ENCODE results near the gene PCNX2.

The PCNX2 gene

DNA sequence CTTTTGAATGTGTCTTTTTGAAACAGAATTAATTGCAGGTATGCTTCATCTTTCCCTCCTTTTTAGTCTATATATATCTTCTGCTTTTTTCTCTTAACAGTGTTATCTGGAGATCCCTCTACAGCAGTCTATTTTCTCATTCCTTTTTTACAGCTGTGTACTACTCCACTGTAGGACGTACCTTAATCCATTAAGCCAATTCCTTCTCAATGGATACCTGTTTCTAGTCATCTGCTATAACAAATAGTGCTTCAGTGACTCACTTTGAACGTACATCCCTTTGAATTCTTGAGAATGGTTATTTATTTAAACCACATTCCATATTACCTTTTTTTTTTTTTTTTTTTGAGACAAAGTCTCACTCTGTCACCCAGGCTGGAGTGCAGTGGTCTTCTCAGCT lies 15.6 kb downstream of the PCNX2 start:
- no peak overlapping the region for H3K27ac ChIP-seq (ENCODE audit: low read depth, low read length)
- H3K9ac ChIP-seq (ENCODE audit: low read length), result no peak overlapping the region
- H3K9me3 ChIP-seq (ENCODE audit: low read length), result no peaks in the 10 kb centered on the region
- no peaks in the 10 kb centered on the region for H3K4me1 ChIP-seq (ENCODE audit: insufficient read depth, low read length)
- H3K27me3 ChIP-seq (ENCODE audit: control insufficient read depth in 1 of 2, insufficient read depth in 2 of 2, low read length in 2 of 2), result no peaks in the 10 kb centered on the region
- H3K36me3 ChIP-seq (ENCODE audit: insufficient read depth, low read length), result no peaks in the 10 kb centered on the region
- no peak overlapping the region for H3K4me3 ChIP-seq (ENCODE audit: low read depth in 1 of 2, low read length in 2 of 2)

DNA sequence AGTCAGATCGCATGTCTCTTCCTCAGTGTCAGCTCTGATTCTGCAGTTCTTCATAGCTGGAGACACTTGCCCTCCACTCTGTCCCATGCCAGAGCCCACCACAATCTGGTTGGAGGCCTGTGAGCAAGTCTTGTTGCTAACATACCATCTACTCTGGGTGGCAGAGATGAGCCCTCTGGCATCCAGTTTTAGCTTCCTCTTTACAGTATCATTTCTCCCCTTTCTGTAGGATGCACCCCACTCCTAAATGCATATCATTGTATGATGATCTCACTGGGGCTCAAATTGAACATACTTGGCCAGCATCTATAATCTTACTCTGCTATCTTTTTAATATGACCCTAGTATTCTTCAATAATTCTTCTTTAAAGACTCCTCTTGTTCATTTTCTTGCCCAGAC lies 16.9 kb downstream of the PCNX2 start:
- no peak overlapping the region for H3K4me3 ChIP-seq (ENCODE audit: low read depth in 1 of 2, low read length in 2 of 2)
- no peaks in the 10 kb centered on the region for H3K4me1 ChIP-seq (ENCODE audit: insufficient read depth, low read length)
- H3K27ac ChIP-seq (ENCODE audit: low read depth, low read length), result no peak overlapping the region
- no peaks in the 10 kb centered on the region for H3K36me3 ChIP-seq (ENCODE audit: insufficient read depth, low read length)
- H3K9ac ChIP-seq (ENCODE audit: low read length), result no peak overlapping the region
- H3K27me3 ChIP-seq (ENCODE audit: control insufficient read depth in 1 of 2, insufficient read depth in 2 of 2, low read length in 2 of 2), result no peaks in the 10 kb centered on the region
- no peaks in the 10 kb centered on the region for H3K9me3 ChIP-seq (ENCODE audit: low read length)

DNA sequence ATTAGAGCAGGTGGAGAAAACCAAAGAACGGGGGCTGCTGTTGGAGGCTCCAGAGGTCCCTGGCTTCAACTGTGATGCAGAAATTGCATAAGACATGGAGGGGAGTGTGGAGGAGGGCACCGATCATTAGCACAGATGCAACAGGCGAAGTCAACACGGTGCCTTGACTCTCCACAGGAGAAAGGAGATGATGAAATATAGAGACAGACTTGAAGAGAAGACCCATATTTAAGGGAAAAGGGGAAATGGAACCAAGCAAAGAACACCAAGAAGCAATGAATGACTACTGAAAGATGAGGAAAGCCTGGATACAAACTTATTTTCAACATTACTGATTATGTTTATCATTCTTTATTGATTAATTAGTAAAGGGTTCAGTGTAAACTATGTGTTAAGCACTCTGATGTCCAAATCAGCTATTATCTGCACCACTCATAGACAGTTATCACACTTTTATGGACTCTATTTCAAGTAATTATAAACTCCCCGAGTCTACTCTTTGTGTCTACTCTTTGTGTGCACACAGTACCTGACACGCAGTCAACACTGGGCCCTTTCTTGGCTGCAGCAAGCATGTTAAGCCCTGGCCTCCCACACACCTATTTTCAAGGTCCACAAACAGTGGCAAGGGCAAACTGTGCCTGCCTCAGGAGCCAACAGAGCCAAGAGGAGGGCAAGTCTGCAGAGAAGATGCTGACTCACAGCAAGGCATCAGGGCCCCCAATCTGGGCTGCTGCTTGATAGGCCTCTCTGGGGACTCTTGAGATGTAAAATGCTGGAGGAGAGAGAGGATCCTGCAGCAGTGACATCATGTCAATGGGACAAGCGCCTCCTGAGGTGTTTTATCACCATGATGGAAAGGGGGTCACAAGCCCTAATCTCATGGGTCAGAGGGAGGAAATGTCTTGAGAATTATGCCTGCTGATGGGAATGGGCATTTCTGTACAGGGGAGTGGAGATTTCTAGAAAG lies 17.6 kb downstream of the PCNX2 start:
- Histone ChIP-seq H3K4me1 (ENCODE audit: insufficient read depth, low read length) (no peaks in the 10 kb centered on the region), H3K27me3 (ENCODE audit: control insufficient read depth in 1 of 2, insufficient read depth in 2 of 2, low read length in 2 of 2) (no peaks in the 10 kb centered on the region), H3K4me3 (ENCODE audit: low read depth in 1 of 2, low read length in 2 of 2) (no peak overlapping the region), H3K9ac (ENCODE audit: low read length) (no peak overlapping the region), H3K9me3 (ENCODE audit: low read length) (no peaks in the 10 kb centered on the region), H3K36me3 (ENCODE audit: insufficient read depth, low read length) (no peaks in the 10 kb centered on the region), H3K27ac (ENCODE audit: low read depth, low read length) (no peak overlapping the region)

DNA sequence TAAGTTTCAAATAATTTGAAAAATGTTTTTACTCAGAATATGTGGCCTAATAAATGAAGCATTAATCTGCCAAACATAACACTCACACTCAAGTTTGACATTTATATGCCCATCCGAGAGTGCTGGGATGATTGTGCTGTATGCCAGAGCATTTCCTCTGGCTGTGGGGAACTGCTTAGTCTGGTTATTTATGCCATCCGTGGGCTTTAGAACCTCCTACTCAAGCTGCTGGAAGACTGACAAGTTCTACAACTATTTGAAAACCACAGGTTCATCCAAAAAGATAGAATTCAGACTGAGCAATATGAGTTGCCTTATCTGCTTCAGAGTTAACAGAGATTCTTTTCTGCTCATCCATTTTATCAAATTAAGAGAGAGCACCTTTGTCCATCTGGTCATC lies 25.9 kb downstream of the PCNX2 start:
- Histone ChIP-seq H3K27me3 (ENCODE audit: control insufficient read depth in 1 of 2, insufficient read depth in 2 of 2, low read length in 2 of 2) (no peaks in the 10 kb centered on the region), H3K9me3 (ENCODE audit: low read length) (no peaks in the 10 kb centered on the region), H3K27ac (ENCODE audit: low read depth, low read length) (no peak overlapping the region), H3K36me3 (ENCODE audit: insufficient read depth, low read length) (no peaks in the 10 kb centered on the region), H3K4me3 (ENCODE audit: low read depth in 1 of 2, low read length in 2 of 2) (no peak overlapping the region), H3K9ac (ENCODE audit: low read length) (no peak overlapping the region), H3K4me1 (ENCODE audit: insufficient read depth, low read length) (no peaks in the 10 kb centered on the region)

DNA sequence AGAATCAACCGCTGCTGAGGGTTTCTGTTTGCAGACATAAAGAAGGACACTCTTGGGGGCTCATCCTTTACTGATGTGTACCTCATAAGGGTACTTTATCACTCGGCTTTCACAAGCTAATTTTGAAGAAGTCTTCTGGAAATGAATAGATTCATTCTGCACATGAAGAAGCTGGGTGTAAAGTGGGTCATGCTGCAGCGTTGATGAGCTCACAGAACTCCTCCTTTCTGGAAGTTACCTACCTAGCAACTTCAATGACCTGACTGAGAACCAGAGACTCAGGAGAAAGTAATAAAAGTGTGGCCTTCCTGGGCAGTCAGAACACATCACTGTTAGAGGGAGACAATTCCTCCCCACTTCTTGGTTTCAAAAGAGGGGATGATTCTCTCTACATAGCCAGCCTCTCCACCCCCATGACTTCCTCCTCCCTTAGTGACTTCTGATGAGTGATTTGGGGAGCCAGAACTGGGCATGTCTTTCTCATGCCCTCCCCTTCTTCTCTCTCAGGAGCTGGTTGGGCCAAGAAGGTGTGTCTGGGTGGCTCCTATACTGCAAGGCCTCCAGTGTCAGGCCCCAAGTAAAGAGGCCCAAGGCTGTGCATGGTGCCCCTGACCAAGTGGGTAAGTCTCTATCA lies 27.0 kb downstream of the PCNX2 start:
- no peak overlapping the region for H3K4me3 ChIP-seq (ENCODE audit: low read depth in 1 of 2, low read length in 2 of 2)
- no peaks in the 10 kb centered on the region for H3K9me3 ChIP-seq (ENCODE audit: low read length)
- H3K9ac ChIP-seq (ENCODE audit: low read length), result no peak overlapping the region
- no peaks in the 10 kb centered on the region for H3K36me3 ChIP-seq (ENCODE audit: insufficient read depth, low read length)
- no peaks in the 10 kb centered on the region for H3K27me3 ChIP-seq (ENCODE audit: control insufficient read depth in 1 of 2, insufficient read depth in 2 of 2, low read length in 2 of 2)
- H3K27ac ChIP-seq (ENCODE audit: low read depth, low read length), result no peak overlapping the region
- no peaks in the 10 kb centered on the region for H3K4me1 ChIP-seq (ENCODE audit: insufficient read depth, low read length)

DNA sequence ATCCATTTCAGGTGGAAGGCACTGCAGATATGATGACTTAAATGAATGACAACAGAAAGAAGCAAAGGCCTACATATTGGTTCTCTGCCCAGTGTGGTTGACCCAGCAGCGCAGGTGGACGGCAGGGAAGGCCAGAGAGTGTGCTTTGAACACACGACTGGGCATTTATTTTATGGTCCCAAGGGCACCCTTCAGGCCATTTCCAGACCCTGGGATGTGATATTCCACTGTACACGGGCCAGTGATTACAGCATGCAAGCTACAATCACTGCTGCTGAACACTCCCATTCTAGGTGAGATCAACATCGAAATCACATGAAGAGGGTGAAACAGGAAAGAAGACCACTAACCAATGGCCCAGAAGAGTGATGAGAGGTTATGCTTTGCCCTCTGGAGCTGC lies 33.8 kb downstream of the PCNX2 start:
- H3K36me3 ChIP-seq (ENCODE audit: insufficient read depth, low read length), result no peaks in the 10 kb centered on the region
- no peaks in the 10 kb centered on the region for H3K4me1 ChIP-seq (ENCODE audit: insufficient read depth, low read length)
- H3K9me3 ChIP-seq (ENCODE audit: low read length), result no peaks in the 10 kb centered on the region
- no peak overlapping the region for H3K27ac ChIP-seq (ENCODE audit: low read depth, low read length)
- no peak overlapping the region for H3K9ac ChIP-seq (ENCODE audit: low read length)
- H3K27me3 ChIP-seq (ENCODE audit: control insufficient read depth in 1 of 2, insufficient read depth in 2 of 2, low read length in 2 of 2), result no peaks in the 10 kb centered on the region
- H3K4me3 ChIP-seq (ENCODE audit: low read depth in 1 of 2, low read length in 2 of 2), result no peak overlapping the region

DNA sequence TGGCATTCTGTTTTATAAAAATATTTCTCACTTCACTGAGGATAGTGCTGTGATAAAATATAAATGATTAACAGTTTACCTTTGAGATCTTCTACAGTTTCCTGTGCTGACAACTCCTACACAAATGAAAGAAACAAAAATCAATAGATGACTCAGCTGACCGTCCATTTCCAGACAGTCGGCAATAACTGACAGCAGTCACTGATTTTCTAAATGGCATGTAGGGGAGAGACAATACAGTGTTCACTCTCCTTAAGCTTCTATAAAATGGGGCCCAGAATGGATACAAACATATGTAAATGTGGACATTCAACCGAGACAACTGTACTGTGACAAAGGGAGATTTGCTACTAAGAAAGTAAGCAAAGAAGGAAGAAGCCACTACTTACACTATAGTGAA lies 34.3 kb downstream of the PCNX2 start:
- H3K4me3 ChIP-seq (ENCODE audit: low read depth in 1 of 2, low read length in 2 of 2), result no peak overlapping the region
- no peaks in the 10 kb centered on the region for H3K27me3 ChIP-seq (ENCODE audit: control insufficient read depth in 1 of 2, insufficient read depth in 2 of 2, low read length in 2 of 2)
- no peaks in the 10 kb centered on the region for H3K4me1 ChIP-seq (ENCODE audit: insufficient read depth, low read length)
- no peak overlapping the region for H3K9ac ChIP-seq (ENCODE audit: low read length)
- no peak overlapping the region for H3K27ac ChIP-seq (ENCODE audit: low read depth, low read length)
- H3K9me3 ChIP-seq (ENCODE audit: low read length), result no peaks in the 10 kb centered on the region
- no peaks in the 10 kb centered on the region for H3K36me3 ChIP-seq (ENCODE audit: insufficient read depth, low read length)

DNA sequence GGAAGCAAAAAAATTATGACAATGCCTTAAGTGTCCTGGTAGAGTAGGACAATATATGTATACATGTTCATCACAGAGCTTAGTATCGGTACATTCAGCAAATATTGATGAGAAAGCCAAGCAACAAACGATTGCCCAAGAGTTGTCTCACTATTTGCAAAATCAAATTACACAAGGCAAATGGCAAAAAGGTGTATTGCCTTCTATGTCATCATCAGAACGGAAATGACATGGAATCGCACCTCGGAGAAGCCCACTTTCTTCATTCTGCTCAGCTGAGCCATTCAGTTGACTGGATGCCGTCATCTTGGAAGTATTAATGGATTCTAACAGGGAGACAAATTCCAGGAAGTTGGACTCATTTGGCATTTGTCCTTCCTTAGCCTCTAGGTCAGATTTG lies 37.7 kb downstream of the PCNX2 start:
- Histone ChIP-seq H3K36me3 (ENCODE audit: insufficient read depth, low read length) (no peaks in the 10 kb centered on the region), H3K27me3 (ENCODE audit: control insufficient read depth in 1 of 2, insufficient read depth in 2 of 2, low read length in 2 of 2) (no peaks in the 10 kb centered on the region), H3K4me3 (ENCODE audit: low read depth in 1 of 2, low read length in 2 of 2) (no peak overlapping the region), H3K4me1 (ENCODE audit: insufficient read depth, low read length) (peaks cover 5% of the 10 kb centered on the region), H3K9me3 (ENCODE audit: low read length) (no peaks in the 10 kb centered on the region), H3K9ac (ENCODE audit: low read length) (no peak overlapping the region), H3K27ac (ENCODE audit: low read depth, low read length) (no peak overlapping the region)

DNA sequence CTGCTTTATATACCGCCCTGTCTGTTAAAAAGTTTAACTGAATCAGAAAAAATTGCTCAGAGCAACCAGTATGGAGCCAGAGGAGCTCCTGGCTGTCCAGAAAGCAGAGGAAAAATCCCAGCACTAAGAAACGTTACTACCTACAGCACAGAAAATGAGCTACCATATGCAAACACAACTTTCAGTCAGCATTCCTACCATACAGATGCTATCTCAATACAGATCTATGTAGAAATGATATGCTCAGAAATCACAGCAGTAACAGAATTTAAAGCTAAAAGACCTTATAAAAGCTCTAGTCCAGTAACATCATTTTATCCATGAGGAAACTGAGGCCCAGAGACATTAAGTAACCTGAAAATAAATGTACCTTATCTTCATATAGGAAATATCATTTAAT lies 38.7 kb downstream of the PCNX2 start:
- Histone ChIP-seq H3K4me1 (ENCODE audit: insufficient read depth, low read length) (peaks cover 9% of the 10 kb centered on the region), H3K27me3 (ENCODE audit: control insufficient read depth in 1 of 2, insufficient read depth in 2 of 2, low read length in 2 of 2) (no peaks in the 10 kb centered on the region), H3K36me3 (ENCODE audit: insufficient read depth, low read length) (no peaks in the 10 kb centered on the region), H3K27ac (ENCODE audit: low read depth, low read length) (no peak overlapping the region), H3K9me3 (ENCODE audit: low read length) (no peaks in the 10 kb centered on the region), H3K9ac (ENCODE audit: low read length) (no peak overlapping the region), H3K4me3 (ENCODE audit: low read depth in 1 of 2, low read length in 2 of 2) (no peak overlapping the region)

DNA sequence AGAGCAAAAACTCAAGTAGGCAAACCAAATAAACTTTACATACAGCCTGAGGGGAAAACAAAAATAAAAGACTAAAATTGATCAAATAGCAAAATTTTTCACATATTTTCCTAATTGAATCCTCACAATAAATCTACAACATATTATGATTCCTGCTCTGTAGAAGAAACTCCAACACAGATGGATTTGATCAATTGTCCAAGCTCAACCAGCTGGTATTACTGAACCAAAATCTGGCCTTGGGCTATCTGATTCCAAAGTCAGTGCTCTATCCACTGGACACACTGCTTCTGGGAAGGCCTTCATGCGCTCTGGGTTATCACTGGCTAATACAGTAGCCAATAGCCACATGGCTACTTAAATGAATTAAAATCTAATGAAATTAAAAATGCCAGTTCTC lies 39.3 kb downstream of the PCNX2 start:
- Histone ChIP-seq H3K4me1 (ENCODE audit: insufficient read depth, low read length) (peaks cover 9% of the 10 kb centered on the region), H3K4me3 (ENCODE audit: low read depth in 1 of 2, low read length in 2 of 2) (no peak overlapping the region), H3K9ac (ENCODE audit: low read length) (no peak overlapping the region), H3K27me3 (ENCODE audit: control insufficient read depth in 1 of 2, insufficient read depth in 2 of 2, low read length in 2 of 2) (no peaks in the 10 kb centered on the region), H3K9me3 (ENCODE audit: low read length) (no peaks in the 10 kb centered on the region), H3K36me3 (ENCODE audit: insufficient read depth, low read length) (no peaks in the 10 kb centered on the region), H3K27ac (ENCODE audit: low read depth, low read length) (no peak overlapping the region)

DNA sequence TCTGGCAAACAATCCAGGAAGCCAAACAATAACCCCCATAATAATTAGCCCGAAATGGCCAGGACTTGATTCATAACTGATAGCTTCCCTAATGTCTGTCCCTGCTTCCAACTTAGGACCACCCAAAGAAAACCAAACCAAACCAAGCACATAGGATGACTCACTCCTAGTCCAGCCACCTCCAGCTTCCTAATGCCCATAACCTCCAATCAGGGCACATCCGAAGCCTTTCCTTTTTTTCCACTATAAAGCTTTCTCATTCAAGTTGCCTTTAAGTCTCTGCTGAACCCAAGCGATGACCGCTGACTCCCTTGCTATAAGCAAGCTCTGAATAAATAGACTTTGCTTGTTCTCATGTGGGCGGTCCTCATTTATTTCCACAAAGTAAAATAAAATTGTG lies 40.4 kb downstream of the PCNX2 start:
- H3K4me3 ChIP-seq (ENCODE audit: low read depth in 1 of 2, low read length in 2 of 2), result no peak overlapping the region
- H3K9me3 ChIP-seq (ENCODE audit: low read length), result no peaks in the 10 kb centered on the region
- no peak overlapping the region for H3K27ac ChIP-seq (ENCODE audit: low read depth, low read length)
- H3K36me3 ChIP-seq (ENCODE audit: insufficient read depth, low read length), result no peaks in the 10 kb centered on the region
- peaks cover 9% of the 10 kb centered on the region for H3K4me1 ChIP-seq (ENCODE audit: insufficient read depth, low read length)
- H3K27me3 ChIP-seq (ENCODE audit: control insufficient read depth in 1 of 2, insufficient read depth in 2 of 2, low read length in 2 of 2), result no peaks in the 10 kb centered on the region
- H3K9ac ChIP-seq (ENCODE audit: low read length), result no peak overlapping the region
